SK-N-MC (cell line): Measurements from ENCODE around the gene MIEN1.
"Not testable (repeated sequence)": the region's sequence is repeated elsewhere in the genome, so short reads cannot be mapped to it uniquely, and the experiment has no call there.

Experiments
- DNase-seq: peaks from one replicate; pipeline ENCODE4 v3.0.0-alpha.2; 2011; ENCODE audit warnings: low read depth, low spot score
- H3K27ac ChIP-seq: fragments of 200-600 bp; sonication (generic); 2 replicates; pipeline ENCODE4 v1.5.1; 2016; ENCODE audit warnings: mixed run types
- H3K36me3 ChIP-seq: fragments of 200-600 bp; sonication (generic); 2 replicates; pipeline ENCODE4 v1.6.1; 2017; ENCODE audit warnings: antibody characterized with exemption, low read length, mixed read lengths; ENCODE audit not compliant: insufficient read depth
- H3K4me3 ChIP-seq: fragments of 200-600 bp; sonication (generic); 2 replicates; pipeline ENCODE4 v1.5.1; 2016
- H3K9ac ChIP-seq: fragments of 200-600 bp; sonication (generic); 2 replicates; pipeline ENCODE4 v1.8.0; 2017; ENCODE audit warnings: mixed run types, mixed read lengths; ENCODE audit not compliant: insufficient read length
- H3K9me3 ChIP-seq: fragments of 200-600 bp; sonication (generic); 2 replicates; pipeline ENCODE4 v1.6.1; 2017; ENCODE audit warnings: low read depth, mild to moderate bottlenecking, antibody characterized with exemption, low read length, moderate library complexity, mixed read lengths
- EZH2 ChIP-seq: fragments of 200-600 bp; sonication (generic); IDR thresholded peaks from one replicate; pipeline ENCODE4 v1.6.1; 2017; ENCODE audit warnings: antibody characterized with exemption
- FOXP2 ChIP-seq: optimal IDR thresholded peaks from 2 replicates; pipeline ENCODE3; 2011; ENCODE audit warnings: mild to moderate bottlenecking, moderate library complexity; ENCODE audit not compliant: insufficient read depth; ENCODE audit errors: extremely low read length, control extremely low read depth
- POLR2AphosphoS5 ChIP-seq: IDR thresholded peaks from 2 replicates; pipeline ENCODE4 v1.6.1; 2012; ENCODE audit warnings: mild to moderate bottlenecking, low read depth, low read length, borderline replicate concordance

Gene MIEN1

GRCh38 chr17:39715375-39716072, 14.8 kb downstream of the MIEN1 start:
- no peak overlapping the region for H3K9ac ChIP-seq
- H3K27ac ChIP-seq, result no peak overlapping the region
- no peak overlapping the region for H3K4me3 ChIP-seq
- no peaks in the 10 kb centered on the region for H3K9me3 ChIP-seq
- TF ChIP-seq FOXP2, result no peak
- H3K36me3 ChIP-seq, result no peaks in the 10 kb centered on the region
- no peak for DNase-seq

DNA sequence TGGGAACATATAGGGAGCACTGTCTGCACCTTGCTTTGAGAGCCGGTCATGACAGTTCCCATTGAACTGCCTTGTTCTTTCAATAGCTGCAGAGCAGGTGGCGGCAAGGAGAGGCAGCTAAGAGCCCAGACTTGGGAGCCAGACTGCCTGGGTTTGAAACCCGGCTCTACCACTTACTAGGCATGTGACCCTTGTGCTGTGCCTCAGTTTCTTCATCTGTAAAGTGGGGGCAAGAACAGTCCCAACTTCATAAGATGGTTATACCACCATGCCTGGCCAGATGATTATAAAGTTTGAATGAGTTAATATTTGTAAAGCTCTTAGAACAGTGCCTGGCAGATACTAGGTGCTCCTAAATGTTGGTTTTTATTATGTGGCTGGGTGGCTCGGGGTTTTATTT, 16.1 kb downstream of the MIEN1 start:
- Histone ChIP-seq H3K9me3 (no peaks in the 10 kb centered on the region), H3K27ac (no peak overlapping the region), H3K4me3 (no peak overlapping the region), H3K9ac (no peak overlapping the region), H3K36me3 (no peaks in the 10 kb centered on the region; the same call in 1 of the 2 replicates)
- TF ChIP-seq EZH2 (no peak), FOXP2 (no peak), POLR2AphosphoS5 (no peak)
- no peak for DNase-seq

- TF ChIP-seq FOXP2 (no peak), POLR2AphosphoS5 (no peak), EZH2 (no peak)
- no peak overlapping the region for H3K4me3 ChIP-seq
- no peaks in the 10 kb centered on the region for H3K9me3 ChIP-seq
- DNase-seq, result no peak
- H3K27ac ChIP-seq, result no peak overlapping the region
- no peaks in the 10 kb centered on the region; the same call in 1 of the 2 replicates for H3K36me3 ChIP-seq
- no peak overlapping the region for H3K9ac ChIP-seq
These were observed 18.5 kb downstream of the MIEN1 start for GRCh38 chr17:39711851-39712250.

- H3K9me3 ChIP-seq, H3K36me3 ChIP-seq, H3K4me3 ChIP-seq, DNase-seq, H3K27ac ChIP-seq, H3K9ac ChIP-seq: not testable (repeated sequence)
These were observed 19.3 kb downstream of the MIEN1 start for GRCh38 chr17:39711071-39711470.

DNA sequence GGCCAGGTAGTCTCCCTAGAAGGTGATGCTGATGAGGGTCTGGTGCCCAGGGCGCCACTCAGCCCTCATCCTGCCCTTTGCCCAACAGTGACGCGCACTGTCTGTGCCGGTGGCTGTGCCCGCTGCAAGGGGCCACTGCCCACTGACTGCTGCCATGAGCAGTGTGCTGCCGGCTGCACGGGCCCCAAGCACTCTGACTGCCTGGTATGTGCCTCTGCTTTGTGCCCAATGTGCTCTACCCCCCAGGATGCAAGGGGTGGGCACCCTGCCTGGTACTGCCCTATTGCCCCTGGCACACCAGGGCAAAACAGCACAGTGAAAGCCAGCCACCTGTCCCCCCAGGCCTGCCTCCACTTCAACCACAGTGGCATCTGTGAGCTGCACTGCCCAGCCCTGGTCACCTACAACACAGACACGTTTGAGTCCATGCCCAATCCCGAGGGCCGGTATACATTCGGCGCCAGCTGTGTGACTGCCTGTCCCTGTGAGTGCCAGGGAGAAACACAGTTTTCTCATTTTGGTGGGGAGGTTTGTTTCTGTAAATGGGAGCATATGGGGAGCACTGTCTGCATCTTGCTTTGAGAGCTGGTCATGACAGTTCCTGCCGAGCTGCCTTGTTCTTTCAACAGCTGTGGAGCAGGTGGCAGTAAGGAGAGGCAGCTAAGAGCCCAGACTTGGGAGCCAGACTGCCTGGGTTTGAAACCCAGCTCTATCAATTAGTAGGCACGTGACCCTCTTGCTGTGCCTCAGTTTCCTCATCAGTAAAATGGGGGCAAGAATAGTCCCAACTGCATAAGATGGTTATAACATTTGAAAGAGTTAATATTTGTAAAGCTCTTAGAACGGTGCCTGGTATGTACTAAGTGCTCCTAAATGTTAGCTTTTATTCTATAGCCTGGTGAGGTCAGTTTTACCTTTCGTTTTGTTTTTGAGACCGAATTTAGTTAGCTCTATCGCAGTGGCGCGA, 20.1 kb downstream of the MIEN1 start:
- Histone ChIP-seq H3K4me3 (no peak overlapping the region), H3K27ac (no peak overlapping the region), H3K9ac (no peak overlapping the region), H3K36me3 (no peaks in the 10 kb centered on the region; the same call in 1 of the 2 replicates), H3K9me3 (no peaks in the 10 kb centered on the region)
- DNase-seq, result no peak
- TF ChIP-seq POLR2AphosphoS5 (no peak), FOXP2 (no peak)

- H3K9me3 ChIP-seq, result no peaks in the 10 kb centered on the region
- H3K36me3 ChIP-seq, result no peaks in the 10 kb centered on the region; the same call in 1 of the 2 replicates
- H3K9ac ChIP-seq, result no peak overlapping the region
- no peak for DNase-seq
- TF ChIP-seq EZH2 (no peak), POLR2AphosphoS5 (no peak), FOXP2 (no peak)
- no peak overlapping the region for H3K27ac ChIP-seq
- no peak overlapping the region for H3K4me3 ChIP-seq
These were observed 20.9 kb downstream of the MIEN1 start for GRCh38 chr17:39709319-39709997.

DNA sequence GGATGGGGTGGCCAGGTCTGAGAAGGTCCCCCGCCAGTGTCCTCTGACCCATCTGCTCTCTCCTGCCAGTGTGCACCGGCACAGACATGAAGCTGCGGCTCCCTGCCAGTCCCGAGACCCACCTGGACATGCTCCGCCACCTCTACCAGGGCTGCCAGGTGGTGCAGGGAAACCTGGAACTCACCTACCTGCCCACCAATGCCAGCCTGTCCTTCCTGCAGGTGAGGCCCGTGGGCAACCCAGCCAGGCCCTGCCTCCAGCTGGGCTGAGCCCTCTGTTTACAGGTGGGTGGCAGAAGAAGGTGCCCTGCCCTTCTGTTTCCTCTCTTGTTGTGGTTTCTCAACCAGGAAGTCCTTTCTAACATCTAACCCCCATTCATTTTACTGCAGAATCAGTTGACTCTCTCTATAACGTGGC, 23.4 kb downstream of the MIEN1 start:
- no peak overlapping the region for H3K4me3 ChIP-seq
- DNase-seq, result no peak
- no peaks in the 10 kb centered on the region; the same call in 1 of the 2 replicates for H3K36me3 ChIP-seq
- no peak overlapping the region for H3K27ac ChIP-seq
- H3K9ac ChIP-seq, result no peak overlapping the region
- no peak for TF ChIP-seq FOXP2
- no peaks in the 10 kb centered on the region for H3K9me3 ChIP-seq

DNA sequence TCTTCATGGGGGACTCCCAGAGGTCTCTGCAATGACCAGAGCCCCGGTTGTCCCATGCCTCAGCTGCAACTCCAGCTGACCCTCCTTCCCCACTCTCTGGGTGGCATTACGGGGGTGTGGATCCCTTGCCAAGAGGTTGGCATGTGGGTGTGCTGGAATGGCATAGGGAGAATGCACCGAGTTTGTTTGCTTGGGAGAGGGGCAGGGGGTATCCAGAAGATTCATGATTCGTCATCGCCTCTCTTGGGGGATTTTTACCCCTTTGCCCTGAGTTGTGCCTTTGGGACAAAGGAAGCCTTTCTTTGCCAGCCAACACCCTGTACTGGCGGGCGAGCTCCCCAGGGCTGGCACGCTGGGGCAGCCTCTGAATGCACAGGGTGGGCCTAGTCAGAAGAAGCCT, 23.9 kb downstream of the MIEN1 start:
- DNase-seq, result no peak
- Histone ChIP-seq H3K36me3 (no peaks in the 10 kb centered on the region; the same call in 1 of the 2 replicates), H3K27ac (no peak overlapping the region), H3K9ac (no peak overlapping the region), H3K4me3 (no peak overlapping the region), H3K9me3 (no peaks in the 10 kb centered on the region)
- TF ChIP-seq POLR2AphosphoS5 (no peak), EZH2 (no peak), FOXP2 (no peak)
